ENCODE results near the gene LAYN. TPM values are rescaled to one million over a fixed set of nuclear protein-coding genes. Genes with fewer than 3 reads are reported as not detected.

LAYN gene
- total RNA-seq, 6 experiments from 2014 or later, result 0.19 to 2.0 (median 0.59) TPM

DNA sequence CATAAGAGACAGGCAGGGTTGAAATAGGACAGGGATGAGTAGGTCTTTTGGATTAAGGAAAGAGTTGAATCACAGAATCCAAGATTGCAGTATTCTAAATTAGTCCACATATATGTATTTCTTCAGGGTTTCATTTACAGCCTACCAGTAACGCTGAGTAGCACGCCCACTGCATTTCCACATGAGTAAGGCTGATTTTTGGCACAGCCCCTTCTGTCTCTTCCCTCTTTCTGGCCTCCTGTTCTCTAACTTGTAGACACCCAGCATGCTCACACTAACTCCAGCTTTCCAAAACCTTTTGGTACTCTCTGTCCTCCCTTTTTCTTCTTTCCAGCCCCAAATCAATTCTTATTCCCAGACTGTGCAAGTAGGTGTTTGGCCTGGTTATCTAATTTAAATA is 58.0 kb downstream of the LAYN start:
- DNase-seq, result no peak
- H3K4me1 ChIP-seq, result peaks cover 0 to 8% (median 0%) of the 10 kb centered on the region in 4 donors

DNA sequence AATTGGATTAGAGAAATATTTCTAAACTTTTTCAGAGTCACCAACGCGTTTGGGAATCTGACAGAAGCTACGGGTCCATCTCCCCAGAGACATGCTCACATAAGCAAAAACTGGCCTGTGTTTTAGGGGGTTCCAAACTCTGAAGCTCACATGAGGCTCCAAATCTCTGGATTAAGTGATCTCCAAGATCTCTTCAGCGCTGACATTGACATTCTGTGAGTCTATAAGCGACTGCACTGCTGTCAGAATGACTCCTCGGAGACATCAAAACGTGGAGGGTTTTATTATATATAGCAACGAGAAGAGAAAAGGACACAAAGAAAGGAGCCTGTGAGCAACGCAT is 61.1 kb downstream of the LAYN start:
- TF ChIP-seq, protein P1, sequence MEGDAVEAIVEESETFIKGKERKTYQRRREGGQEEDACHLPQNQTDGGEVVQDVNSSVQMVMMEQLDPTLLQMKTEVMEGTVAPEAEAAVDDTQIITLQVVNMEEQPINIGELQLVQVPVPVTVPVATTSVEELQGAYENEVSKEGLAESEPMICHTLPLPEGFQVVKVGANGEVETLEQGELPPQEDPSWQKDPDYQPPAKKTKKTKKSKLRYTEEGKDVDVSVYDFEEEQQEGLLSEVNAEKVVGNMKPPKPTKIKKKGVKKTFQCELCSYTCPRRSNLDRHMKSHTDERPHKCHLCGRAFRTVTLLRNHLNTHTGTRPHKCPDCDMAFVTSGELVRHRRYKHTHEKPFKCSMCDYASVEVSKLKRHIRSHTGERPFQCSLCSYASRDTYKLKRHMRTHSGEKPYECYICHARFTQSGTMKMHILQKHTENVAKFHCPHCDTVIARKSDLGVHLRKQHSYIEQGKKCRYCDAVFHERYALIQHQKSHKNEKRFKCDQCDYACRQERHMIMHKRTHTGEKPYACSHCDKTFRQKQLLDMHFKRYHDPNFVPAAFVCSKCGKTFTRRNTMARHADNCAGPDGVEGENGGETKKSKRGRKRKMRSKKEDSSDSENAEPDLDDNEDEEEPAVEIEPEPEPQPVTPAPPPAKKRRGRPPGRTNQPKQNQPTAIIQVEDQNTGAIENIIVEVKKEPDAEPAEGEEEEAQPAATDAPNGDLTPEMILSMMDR (IDR thresholded peaks at IDR 0.05), result no peak
- TF ChIP-seq POLR2A (IDR thresholded peaks at IDR 0.05), result no peak
- Histone ChIP-seq H3K9me3 (no peaks in the 10 kb centered on the region), H3K36me3 (no peaks in the 10 kb centered on the region), H3K4me1 (peaks cover 0 to 28% (median 4%) of the 10 kb centered on the region in 4 donors), H3K27me3 (no peaks in the 10 kb centered on the region), H3K27ac (peak overlapping the region; percentile 99 to 100 (median 100)), H3K4me3 (peak overlapping the region; percentile 77 to 87 (median 81))
- 17% methylated on average over 9 of the region's 9 CpGs for WGBS (ENCODE audit: insufficient coverage, low coverage, low lambda C conversion rate, missing lambda C conversion rate)
- ATAC-seq, result no peak
- intact Hi-C loops (cut with DNase I), result loop anchor here in 1 of 2 donors (10.0 kb wide), 1 partner anchor 173 kb away; no protein-coding TSS in a partner anchor
- DNase-seq, result no peak

More for the DNA sequence above, 58.0 kb downstream of the LAYN start:
- H3K27me3 ChIP-seq, result no peaks in the 10 kb centered on the region
- no peak overlapping the region for H3K4me3 ChIP-seq
- WGBS (ENCODE audit: insufficient coverage, low coverage, low lambda C conversion rate, missing lambda C conversion rate), result 35% methylated on average over 2 of the region's 2 CpGs
- no peak for ATAC-seq
- H3K9me3 ChIP-seq, result no peaks in the 10 kb centered on the region
- TF ChIP-seq, protein P1 (IDR thresholded peaks at IDR 0.05), result no peak
- TF ChIP-seq POLR2A (IDR thresholded peaks at IDR 0.05), result no peak
- H3K27ac ChIP-seq, result no peak overlapping the region
- intact Hi-C loops (cut with DNase I), result no loop called here
- H3K36me3 ChIP-seq, result no peaks in the 10 kb centered on the region

DNA sequence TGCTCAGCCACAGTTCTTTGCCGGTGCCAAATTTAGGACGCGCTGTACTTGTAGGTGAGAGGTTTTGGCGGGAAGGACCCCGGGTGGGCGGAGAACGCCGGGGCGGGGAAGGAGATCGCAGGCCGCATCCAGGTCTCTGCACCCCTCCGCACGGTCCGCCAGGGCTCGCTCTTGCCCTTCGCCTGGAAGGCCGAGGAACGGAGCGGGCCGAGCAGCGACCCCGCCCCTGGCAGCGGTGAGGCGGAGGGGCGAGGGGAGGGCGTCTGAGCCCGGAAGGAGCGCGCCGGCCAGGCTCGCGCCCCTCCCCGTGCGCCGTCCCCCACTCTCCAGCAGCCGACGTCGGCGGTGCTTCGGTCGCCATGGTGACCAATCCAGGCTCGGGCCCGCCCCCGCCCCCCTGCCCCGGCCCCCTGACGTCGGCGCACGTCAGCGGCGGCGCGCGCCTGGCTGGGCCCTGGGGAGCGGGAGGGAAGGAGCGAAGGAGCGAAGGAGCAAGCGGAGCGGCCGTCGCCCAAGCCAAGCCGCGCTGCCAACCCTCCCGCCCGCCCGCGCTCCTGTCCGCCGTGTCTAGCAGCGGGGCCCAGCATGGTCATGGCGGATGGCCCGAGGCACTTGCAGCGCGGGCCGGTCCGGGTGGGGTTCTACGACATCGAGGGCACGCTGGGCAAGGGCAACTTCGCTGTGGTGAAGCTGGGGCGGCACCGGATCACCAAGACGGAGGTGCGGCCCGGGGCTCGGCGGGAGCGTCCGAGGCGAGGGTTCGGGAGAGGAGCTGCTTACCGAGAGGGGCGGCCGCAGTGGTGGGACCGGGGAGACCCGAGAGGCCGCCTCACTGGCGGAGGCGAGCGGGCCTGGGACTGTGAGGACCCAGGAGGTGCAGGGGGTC is 61.7 kb downstream of the LAYN start, which contains the start of gene SIK2:
Gene SIK2, plus strand, starts transcription at position 471 of the 886 bp plus-strand sequence. Its CDS starts 115 bp downstream, at position 586.
- WGBS (ENCODE audit: insufficient coverage, low coverage, low lambda C conversion rate, missing lambda C conversion rate), result 0% methylated on average over 28 of the region's 100 CpGs
- TF ChIP-seq POLR2A (IDR thresholded peaks at IDR 0.05), result peak; percentile 43
- TF ChIP-seq, protein P1 (IDR thresholded peaks at IDR 0.05), result peak; percentile 93 to 95 (median 94)
- ATAC-seq, result peak; percentile 85 to 96 (median 90)

DNA sequence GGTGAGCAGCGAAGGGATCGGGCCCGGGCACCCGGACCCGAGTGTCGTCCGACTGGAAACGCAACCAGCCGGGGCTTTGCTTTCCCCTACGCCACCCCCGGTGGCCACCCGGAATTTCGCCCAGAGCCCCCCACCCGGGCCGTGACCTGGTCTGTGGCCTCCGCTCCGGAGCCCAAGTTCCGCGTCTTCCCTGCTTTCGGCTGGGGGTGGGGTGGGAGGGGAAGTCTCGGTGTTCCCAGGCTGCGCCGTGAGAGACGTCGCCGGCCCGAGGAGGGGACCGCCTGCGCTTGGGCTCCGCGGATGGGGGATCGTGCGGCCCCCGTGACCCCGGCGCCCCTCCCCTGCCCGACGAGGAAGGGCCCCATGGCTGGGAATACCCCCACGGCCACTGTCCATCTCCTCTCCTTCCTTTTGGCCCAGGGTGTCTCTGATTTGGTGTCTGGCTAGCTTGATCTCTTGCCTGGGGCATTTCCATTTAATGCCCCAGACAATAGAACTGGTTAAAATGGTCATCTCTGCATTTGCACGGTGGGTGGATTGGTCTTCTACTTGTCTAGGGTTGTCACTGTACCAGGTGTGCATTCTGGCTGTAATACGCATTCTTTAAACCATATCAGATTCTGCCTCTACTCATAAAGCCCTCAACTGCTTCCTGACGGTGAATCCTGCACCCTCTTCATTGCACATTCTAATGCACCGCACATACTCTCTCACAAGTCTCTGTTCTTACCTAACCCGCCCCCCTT is 62.5 kb downstream of the LAYN start:
- ATAC-seq (peak; percentile 21 to 28 (median 26)), DNase-seq (peak in 2 of 3 donors; percentile 52 to 56)
- Histone ChIP-seq H3K4me3 (peak overlapping the region; percentile 77 to 87 (median 81)), H3K4me1 (peaks cover 0 to 34% (median 7%) of the 10 kb centered on the region in 4 donors), H3K36me3 (no peaks in the 10 kb centered on the region), H3K9me3 (no peaks in the 10 kb centered on the region), H3K27ac (peak overlapping the region; percentile 99 to 100 (median 100)), H3K27me3 (no peaks in the 10 kb centered on the region)
- intact Hi-C loops (cut with DNase I), result loop anchor here in 1 of 2 donors (10.0 kb wide), 1 partner anchor 172 kb away; no protein-coding TSS in a partner anchor
- WGBS (ENCODE audit: insufficient coverage, low coverage, low lambda C conversion rate, missing lambda C conversion rate), result 0% methylated on average over 4 of the region's 44 CpGs
- TF ChIP-seq, protein P1 (IDR thresholded peaks at IDR 0.05), result no peak
- peak; percentile 22 for TF ChIP-seq POLR2A (IDR thresholded peaks at IDR 0.05)

More for the DNA sequence above, 61.7 kb downstream of the LAYN start, which contains the start of gene SIK2:
- Histone ChIP-seq H3K4me1 (peaks cover 0 to 33% (median 6%) of the 10 kb centered on the region in 4 donors), H3K4me3 (peak within 1 kb of the TSS; percentile 77 to 87 (median 81)), H3K27ac (peak within 1 kb of the TSS; percentile 99 to 100 (median 100)), H3K9me3 (no peaks in the 10 kb centered on the region), H3K27me3 (no peaks in the 10 kb centered on the region), H3K36me3 (no peaks in the 10 kb centered on the region)
- intact Hi-C loops (cut with DNase I), result loop anchor here in 1 of 2 donors (10.0 kb wide), 1 partner anchor 173 kb away; no protein-coding TSS in a partner anchor
- peak; percentile 96 to 97 (median 97) for DNase-seq
